Peyer's patch (tissue), 4 donors: ENCODE measurements around the gene BCLAF1.

ENCODE experiments used
- CTCF ChIP-seq, 6 experiments: fragments of 450-650 bp in 4 of 6; fragments of 200-600 bp in 2 of 6; sonication (generic) in 1 of 6; IDR thresholded peaks; one replicate each; pipeline ENCODE4 v1.5.1; 2017 to 2019; ENCODE audit warnings: antibody characterized with exemption in 6 of 6, mild to moderate bottlenecking in 3 of 6, moderate library complexity in 1 of 6
- POLR2A ChIP-seq, 2 donors: fragments of 450-650 bp; IDR thresholded peaks; one replicate each; pipeline ENCODE4 v1.5.1; 2017; ENCODE audit warnings: antibody characterized with exemption in 2 of 2, mild to moderate bottlenecking in 2 of 2, moderate library complexity in 2 of 2

GRCh38 chr6:136317971-136318370 is 28.3 kb upstream of the BCLAF1 start:
- TF ChIP-seq CTCF (IDR thresholded peaks at IDR 0.05) (no peak), POLR2A (IDR thresholded peaks at IDR 0.05) (no peak)
